ENCODE measurements around the gene MYZAP. TPM values are rescaled to one million over a fixed set of nuclear protein-coding genes. Genes with fewer than 3 reads are reported as not detected.

MYZAP gene
- total and polyA plus RNA-seq, 2 of the 8 experiments (the other 6 are each of a cell fraction or from before 2014, with no cell fraction given), result 0.41 to 0.65 TPM

GRCh38 chr15:57625703-57626448 lies 34.2 kb downstream of the MYZAP start:
- H3K18ac ChIP-seq (ENCODE audit: extremely low read depth, low read length), result no peak overlapping the region
- H3K4me2 ChIP-seq (ENCODE audit: insufficient read depth in 1 of 2, low read depth in 2 of 2, low read length in 2 of 2), result no peak overlapping the region
- H3K4me3 ChIP-seq (ENCODE audit: extremely low read depth in 1 of 4, insufficient read depth in 2 of 4, low read depth in 3 of 4, low read length in 4 of 4), result no peak overlapping the region
- no peak overlapping the region for H4K91ac ChIP-seq (replicated peaks; ENCODE audit: insufficient read length, low read length)
- no peak overlapping the region for H2BK15ac ChIP-seq (ENCODE audit: low read length)
- H2BK20ac ChIP-seq (ENCODE audit: low read length), result no peak overlapping the region
- no peak overlapping the region for H2AK5ac ChIP-seq (ENCODE audit: low read depth, low read length)
- H2BK120ac ChIP-seq (replicated peaks; ENCODE audit: low read depth, low read length), result no peak overlapping the region
- no peaks in the 10 kb centered on the region for H3K23me2 ChIP-seq (ENCODE audit: low read depth, low read length)
- WGBS, 2 experiments (ENCODE audit: extremely low coverage in 1 of 2, insufficient coverage in 1 of 2, insufficient read length in 1 of 2, insufficient replicate concordance in 2 of 2, low coverage in 1 of 2, low lambda C conversion rate in 2 of 2, missing lambda C conversion rate in 1 of 2), result 71% methylated on average over 10 of the region's 10 CpGs; no CpG with 5 or more reads in 1 of the 2 experiments
- no peak overlapping the region for H2AFZ ChIP-seq (ENCODE audit: low read length)
- H2BK12ac ChIP-seq (ENCODE audit: low read depth, low read length), result no peak overlapping the region
- H4K20me1 ChIP-seq (replicated peaks in 1 of 2; ENCODE audit: control insufficient read depth in 1 of 2, insufficient read depth in 2 of 2, low read length in 2 of 2), result no peaks in the 10 kb centered on the region
- H2BK5ac ChIP-seq (ENCODE audit: low read depth, low read length), result no peak overlapping the region
- H3K36me3 ChIP-seq (ENCODE audit: control insufficient read depth in 2 of 4, insufficient read depth in 4 of 4, low read length in 3 of 4), result no peaks in the 10 kb centered on the region
- H3K27me3 ChIP-seq (replicated peaks in 1 of 4; ENCODE audit: control insufficient read depth in 3 of 4, extremely low read depth in 1 of 4, insufficient read depth in 3 of 4, low read length in 3 of 4), result no peaks in the 10 kb centered on the region
- H3K23ac ChIP-seq (ENCODE audit: insufficient read length), result no peak overlapping the region
- H3K56ac ChIP-seq (replicated peaks; ENCODE audit: insufficient read length, low read depth, low read length), result no peak overlapping the region
- no peak overlapping the region for H3K4ac ChIP-seq (replicated peaks; ENCODE audit: insufficient read length, low read depth, low read length)
- H3K4me1 ChIP-seq (replicated peaks in 1 of 4; ENCODE audit: control insufficient read depth in 3 of 4, insufficient read depth in 4 of 4, low read length in 3 of 4), result 0 out of 7 replicates have a peak, but pooled peaks cover 0 to 3% (median 0%) of the 10 kb centered on the region in 4 experiments
- no peak overlapping the region for H3K9ac ChIP-seq (replicated peaks in 1 of 4; ENCODE audit: extremely low read depth in 1 of 4, low read depth in 3 of 4, low read length in 3 of 4)
- H3K79me1 ChIP-seq (ENCODE audit: low read depth, low read length), result no peaks in the 10 kb centered on the region
- H3K14ac ChIP-seq (ENCODE audit: insufficient read length), result no peak overlapping the region
- POLR2A ChIA-PET (ENCODE audit: partially characterized antibody), result interaction anchor here (0.6 kb wide), 1 partner anchor 96 kb away, joined by 3 read pairs; no protein-coding TSS in a partner anchor
- CTCF ChIA-PET (ENCODE audit: partially characterized antibody), result interaction anchor here (1.0 to 5.6 kb wide), 8 partner anchors 10 to 285 kb away, joined by 3 to 32 read pairs (median 4); no protein-coding TSS in a partner anchor
- no peaks in the 10 kb centered on the region for H3K79me2 ChIP-seq (ENCODE audit: control insufficient read depth in 1 of 2, insufficient read depth in 2 of 2, low read length in 2 of 2)
- H3K27ac ChIP-seq (ENCODE audit: low read depth, low read length), result no peak overlapping the region
- FAIRE-seq, result no peak
- H3K9me3 ChIP-seq (ENCODE audit: insufficient read depth in 2 of 2, low read depth in 1 of 2, low read length in 1 of 2), result no peaks in the 10 kb centered on the region
- H4K5ac ChIP-seq (ENCODE audit: insufficient read length, low read depth, low read length), result no peak overlapping the region
- DNase-seq (ENCODE audit: low read depth in 1 of 2, low spot score in 2 of 2), result no peak
- H4K8ac ChIP-seq (ENCODE audit: extremely low read depth, insufficient read depth, low read length), result no peak overlapping the region
- TF ChIP-seq CHD1 (IDR thresholded peaks at IDR 0.05; ENCODE audit: low read depth, low read length) (no peak), RNF2 (IDR thresholded peaks at IDR 0.05; ENCODE audit: borderline replicate concordance, low read depth, low read length, missing control alignments, poor library complexity, severe bottlenecking) (no peak), NRF1 (IDR thresholded peaks at IDR 0.05; ENCODE audit: low read depth, low read length) (no peak), ATF2 (IDR thresholded peaks at IDR 0.05; ENCODE audit: low read length) (no peak), EGR1 (IDR thresholded peaks at IDR 0.05; ENCODE audit: borderline replicate concordance, low read depth, low read length) (no peak), SRF (IDR thresholded peaks at IDR 0.05; ENCODE audit: low read depth, low read length) (no peak), POU5F1 (IDR thresholded peaks at IDR 0.05; ENCODE audit: low read depth, low read length) (no peak), KDM1A (IDR thresholded peaks at IDR 0.05; ENCODE audit: borderline replicate concordance, low read length) (no peak), YY1 (IDR thresholded peaks at IDR 0.05; ENCODE audit: low read depth, low read length) (no peak), EZH2 (IDR thresholded peaks at IDR 0.05; ENCODE audit: low read depth, low read length, severe bottlenecking) (no peak)

Data from H1 (cell line).